Stimulated activated CD4-positive, alpha-beta T cell treated with anti-CD3 and anti-CD28 coated beads, TNF-alpha, amount 100 ng/mL, for 48 hours (primary cell): ENCODE data around the gene RETREG3.
"Not testable (repeated sequence)": the region's sequence is repeated elsewhere in the genome, so short reads cannot be mapped to it uniquely, and the experiment has no call there.

Experiments used
- DNase-seq, 3 donors: peaks; one replicate each; pipeline ENCODE4 v3.0.0-alpha.2; 2020; ENCODE audit warnings: low read depth in 3 of 3

Gene RETREG3, protein sequence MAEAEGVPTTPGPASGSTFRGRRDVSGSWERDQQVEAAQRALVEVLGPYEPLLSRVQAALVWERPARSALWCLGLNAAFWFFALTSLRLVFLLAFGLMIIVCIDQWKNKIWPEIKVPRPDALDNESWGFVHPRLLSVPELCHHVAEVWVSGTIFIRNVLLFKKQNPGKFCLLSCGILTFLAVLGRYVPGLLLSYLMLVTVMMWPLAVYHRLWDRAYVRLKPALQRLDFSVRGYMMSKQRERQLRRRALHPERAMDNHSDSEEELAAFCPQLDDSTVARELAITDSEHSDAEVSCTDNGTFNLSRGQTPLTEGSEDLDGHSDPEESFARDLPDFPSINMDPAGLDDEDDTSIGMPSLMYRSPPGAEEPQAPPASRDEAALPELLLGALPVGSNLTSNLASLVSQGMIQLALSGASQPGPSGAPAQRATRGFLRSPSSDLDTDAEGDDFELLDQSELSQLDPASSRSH

DNA sequence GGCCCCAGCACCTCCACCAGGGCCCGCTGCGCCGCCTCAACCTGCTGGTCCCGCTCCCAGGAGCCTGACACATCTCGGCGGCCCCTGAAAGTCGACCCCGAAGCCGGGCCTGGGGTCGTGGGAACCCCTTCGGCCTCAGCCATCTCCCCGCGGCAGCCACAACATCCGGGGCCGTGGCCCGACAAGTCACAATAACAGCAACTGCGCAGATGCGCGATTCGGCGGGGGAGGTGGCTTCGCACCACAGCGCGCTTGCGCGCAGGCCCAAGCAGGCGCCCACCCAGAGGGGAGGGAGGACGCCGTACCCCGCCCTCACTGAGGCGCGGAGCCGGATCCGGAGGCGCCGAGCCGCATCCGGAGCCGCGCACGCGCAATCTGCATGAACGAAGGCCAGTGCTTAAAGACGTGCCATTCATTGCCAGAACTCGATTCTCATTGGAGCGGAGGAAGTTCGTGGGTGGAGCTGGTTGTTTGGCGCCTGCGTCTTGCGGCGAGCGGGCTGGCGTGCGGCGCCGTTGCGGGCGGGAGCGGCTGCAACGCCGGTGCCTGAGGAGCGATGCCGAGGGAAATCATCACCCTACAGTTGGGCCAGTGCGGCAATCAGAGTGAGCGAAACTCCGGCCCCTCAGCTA lies at the start of gene RETREG3, which contains the start of gene TUBG1:
Gene RETREG3 (minus strand): TSS at position 193 of the 632 bp plus-strand sequence. CDS start 50 bp downstream, at position 143.
Gene TUBG1 (plus strand): TSS at position 502 of the 632 bp plus-strand sequence. CDS start 55 bp downstream, at position 557.
- peak; percentile 97 to 98 (median 98) for DNase-seq

- no peak for DNase-seq
Observed at GRCh38 chr17:42657824-42658588, 48.8 kb upstream of the RETREG3 start.

GRCh38 chr17:42655528-42655927 lies 46.4 kb upstream of the RETREG3 start:
- no peak for DNase-seq

DNA sequence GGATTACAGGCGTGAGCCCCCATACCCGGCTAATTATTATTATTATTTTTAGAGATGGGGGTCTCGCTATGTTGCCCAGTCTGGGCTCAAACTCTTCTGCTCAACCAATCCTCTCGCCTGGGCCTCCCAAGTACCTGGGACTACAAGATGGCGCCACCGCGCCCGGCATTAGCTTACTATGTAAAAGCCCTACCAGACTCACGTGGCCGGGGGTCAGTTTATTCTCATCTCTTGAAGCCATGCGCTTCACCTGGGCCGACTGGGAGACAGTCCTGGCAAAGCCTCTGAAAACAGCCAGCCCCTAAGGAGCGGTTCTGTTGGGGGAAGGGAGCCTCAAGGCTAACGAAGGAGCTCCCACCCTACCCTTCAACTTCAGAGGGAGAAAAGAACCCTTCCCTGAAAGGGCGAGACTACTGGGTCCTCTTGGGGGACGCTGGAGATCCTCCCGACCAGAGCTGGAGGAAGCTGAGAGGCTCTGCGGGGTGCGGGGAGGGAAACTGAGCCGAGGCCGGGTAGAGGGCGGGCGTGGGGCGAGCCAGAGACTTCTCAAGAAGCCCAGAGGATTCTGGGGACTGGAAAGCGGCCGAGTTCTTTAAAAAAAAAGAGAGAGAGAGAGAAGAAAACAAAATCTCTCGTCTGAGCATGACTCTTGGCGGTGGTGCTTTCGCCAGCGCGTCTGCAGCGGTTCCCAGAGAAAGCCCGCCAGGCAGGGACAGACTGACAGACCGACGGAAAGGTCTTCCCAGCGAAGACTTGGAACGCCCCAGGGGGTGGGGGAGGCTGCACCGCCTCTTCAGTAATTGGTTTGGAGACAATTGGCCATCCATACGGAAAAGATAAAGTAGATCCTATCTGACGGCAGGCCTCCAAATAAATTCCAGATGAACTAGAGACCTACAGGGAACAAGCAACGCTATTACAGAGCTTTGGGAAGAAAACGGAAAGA lies 44.3 kb upstream of the RETREG3 start:
- DNase-seq: no peak

- no peak for DNase-seq
Observed at GRCh38 chr17:42651392-42651791, 42.2 kb upstream of the RETREG3 start.

GRCh38 chr17:42647778-42648177 lies 38.6 kb upstream of the RETREG3 start:
- DNase-seq: no peak

DNA sequence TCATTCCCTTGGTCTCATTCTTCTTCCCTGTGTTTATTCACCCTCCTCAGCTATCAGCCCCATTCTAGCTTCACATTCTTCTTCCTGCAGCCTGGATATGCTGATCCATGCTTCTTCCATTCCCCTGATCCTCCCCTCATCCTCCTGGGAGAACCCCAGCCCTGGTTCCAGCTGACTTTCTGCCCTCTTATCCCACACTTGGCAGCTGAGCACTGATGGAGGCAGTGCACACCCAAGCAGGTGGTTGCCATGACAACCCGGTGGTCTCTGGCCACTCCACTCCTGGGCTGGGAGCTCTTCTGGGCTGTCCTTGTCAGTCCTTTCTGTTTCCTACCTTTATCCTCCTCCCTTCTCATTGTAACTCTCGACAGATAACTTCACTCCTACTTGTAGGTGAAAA lies 33.2 kb upstream of the RETREG3 start:
- DNase-seq: no peak

- DNase-seq: no peak
Observed at GRCh38 chr17:42640121-42640520, 30.9 kb upstream of the RETREG3 start.

- DNase-seq: no peak
Observed at GRCh38 chr17:42639525-42640113, 30.4 kb upstream of the RETREG3 start.

- no peak for DNase-seq
Observed at GRCh38 chr17:42632949-42633444, 23.8 kb upstream of the RETREG3 start.

DNA sequence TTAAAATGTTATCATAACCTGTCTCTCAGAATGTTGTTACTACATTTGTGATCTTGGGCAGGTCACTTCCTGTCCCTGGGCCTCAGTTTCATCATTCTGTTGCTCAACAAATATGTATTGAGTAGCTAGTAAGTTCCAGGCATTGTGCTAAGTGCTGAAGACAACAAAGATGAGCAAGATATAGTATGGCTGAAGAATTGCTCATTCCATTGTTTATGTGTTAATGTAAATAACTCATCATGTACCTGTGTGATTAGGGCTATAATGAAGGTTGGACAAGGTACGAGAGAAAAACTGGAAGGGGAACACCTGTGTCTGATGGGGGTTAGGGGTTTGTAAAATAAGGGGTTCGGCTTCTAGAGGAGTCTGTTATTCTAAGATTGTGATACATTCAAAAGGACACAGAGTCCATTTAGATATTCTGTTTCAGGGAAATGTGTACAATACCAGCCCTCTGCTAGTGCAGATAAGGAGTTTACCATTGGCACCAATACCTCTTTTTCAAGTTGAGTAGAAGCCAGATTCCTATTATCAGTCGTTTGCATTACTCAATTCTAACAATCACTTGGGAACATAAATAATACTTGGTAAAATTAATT lies 20.3 kb upstream of the RETREG3 start:
- DNase-seq: no peak

- DNase-seq: not testable (repeated sequence)
Observed at GRCh38 chr17:42627032-42627764, 18.0 kb upstream of the RETREG3 start.

GRCh38 chr17:42623732-42624596 lies 14.8 kb upstream of the RETREG3 start:
- no peak for DNase-seq

DNA sequence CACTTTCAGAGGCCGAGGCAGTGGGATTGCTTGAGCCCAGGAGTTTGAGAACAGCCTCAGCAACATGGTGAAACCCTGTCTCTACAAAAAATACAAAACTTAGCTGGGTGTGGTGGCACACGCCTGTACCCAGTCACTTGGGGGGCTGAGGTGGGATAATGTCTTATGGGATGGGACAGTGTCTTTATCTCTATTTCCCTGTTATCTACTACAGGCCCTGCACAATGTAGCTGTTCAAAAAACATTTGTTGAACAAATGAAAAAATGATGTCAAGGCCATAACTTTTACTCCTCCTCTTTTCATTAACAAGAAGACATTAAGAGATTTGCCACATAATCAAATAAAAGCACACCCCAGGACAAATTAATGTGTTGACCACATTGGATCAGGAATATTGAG lies 14.1 kb upstream of the RETREG3 start:
- DNase-seq: no peak

DNA sequence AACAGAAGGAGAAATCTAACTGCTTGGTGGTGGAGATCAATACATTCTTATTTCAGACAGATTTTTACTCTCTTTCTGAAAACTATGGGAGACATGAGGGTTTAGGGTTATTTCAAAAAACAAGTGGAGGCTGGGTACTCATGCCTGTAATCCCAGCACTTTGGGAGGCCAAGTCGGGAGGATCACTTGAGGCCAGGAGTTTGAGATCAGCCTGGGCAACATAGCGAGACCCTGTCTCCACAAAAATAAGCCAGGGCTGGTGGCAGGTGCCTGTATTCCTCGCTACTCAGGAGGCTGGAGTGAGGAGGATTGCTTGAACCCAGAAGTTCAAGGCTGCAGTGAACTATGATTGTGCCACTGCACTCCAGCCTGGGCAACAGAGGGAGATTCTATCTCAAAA lies 12.8 kb upstream of the RETREG3 start:
- not testable (repeated sequence) for DNase-seq

- no peak for DNase-seq
Observed at GRCh38 chr17:42618442-42619150, 9.4 kb upstream of the RETREG3 start.

DNA sequence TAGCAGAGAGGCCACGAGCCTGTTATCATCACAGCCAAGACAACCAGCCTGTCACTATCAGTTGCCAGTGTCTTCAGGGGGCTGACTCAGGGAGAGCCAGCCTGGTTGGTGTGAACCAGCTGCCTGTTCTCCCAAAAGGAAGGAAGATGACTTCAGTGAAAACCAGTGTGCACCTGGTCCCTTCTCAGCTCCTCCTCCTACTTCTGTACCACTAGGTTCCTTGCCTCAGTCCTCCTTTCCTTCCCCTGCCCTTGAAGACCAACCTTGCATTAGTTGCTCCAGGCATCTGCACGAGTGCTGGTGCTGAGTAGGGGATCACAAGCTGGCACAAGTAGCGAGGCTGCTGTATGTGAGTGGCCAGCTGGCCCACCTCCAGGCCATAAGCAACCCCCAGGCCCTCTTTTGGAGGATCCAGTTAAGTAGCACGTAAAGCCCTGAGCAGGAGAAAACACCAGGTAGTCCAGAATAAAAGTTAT lies 8.8 kb upstream of the RETREG3 start:
- no peak for DNase-seq
